H1 (cell line): Measurements from ENCODE around the gene GPSM3. TPM values are rescaled to one million over a fixed set of nuclear protein-coding genes. Genes with fewer than 3 reads are reported as not detected.

Experiments used
- ATF2 ChIP-seq: IDR thresholded peaks from 2 replicates; pipeline ENCODE4 v1.6.1; 2012; ENCODE audit warnings: low read length, inconsistent platforms
- EP300 ChIP-seq, 2 experiments: IDR thresholded peaks; 1 replicate in 1 of 2; 2 replicates in 1 of 2; pipeline ENCODE4 v1.6.1; 2011 to 2012; ENCODE audit warnings: low read depth in 2 of 2, low read length in 2 of 2, mild to moderate bottlenecking in 2 of 2, borderline replicate concordance in 1 of 2, inconsistent platforms in 1 of 2, moderate library complexity in 1 of 2
- MAX ChIP-seq: IDR thresholded peaks from 2 replicates; pipeline ENCODE4 v1.6.1; 2012; ENCODE audit warnings: inconsistent platforms
- TBP ChIP-seq: IDR thresholded peaks from 2 replicates; pipeline ENCODE4 v1.6.1; 2011; ENCODE audit warnings: low read depth, low read length, improper control_type of control experiment
- TCF12 ChIP-seq: IDR thresholded peaks from 2 replicates; pipeline ENCODE4 v1.6.1; 2011; ENCODE audit warnings: low read depth, mild to moderate bottlenecking, low read length
- polyA plus RNA-seq, 7 experiments: library from polyadenylated mRNA; depleted of rRNA in 3 of 7; stranded (reverse) in 5 of 7; unstranded in 2 of 7; fragments of >200 nt in 5 of 7; fragments of 200-250 nt in 2 of 7; gene quantifications; 1 replicate in 5 of 7; 2 replicates in 1 of 7; 4 replicates in 1 of 7; pipeline versions ENCODE4 v1.2.1 to v1.2.3, GENCODE V29; 2011 to 2013; ENCODE audit warnings: missing spikeins in 2 of 7, mixed read lengths in 2 of 7
- total RNA-seq: library from RNA; stranded (reverse); fragmentation: NEBNext Ultra II Directional; extraction: Animal tissue kit (Norgen Biotek cat#: 25700); gene quantifications from 2 replicates; pipeline ENCODE4 v1.2.1, GENCODE V29; 2021

GPSM3 gene
- total and polyA plus RNA-seq, 2 of the 8 experiments (the other 6 are each of a cell fraction or from before 2014, with no cell fraction given): 6.6 to 9.8 TPM

- TF ChIP-seq EP300 (IDR thresholded peaks at IDR 0.05; ENCODE audit: borderline replicate concordance in 1 of 2, low read depth in 2 of 2, low read length in 2 of 2): no peak
- no peak for TF ChIP-seq TCF12
- no peak for TF ChIP-seq MAX
- no peak for TF ChIP-seq ATF2
- TF ChIP-seq TBP: no peak
Measured at GRCh38 chr6:32222333-32223230, 30.1 kb upstream of the GPSM3 start (continued).
